ENCODE data around the gene CCDC124.

CCDC124 gene

DNA sequence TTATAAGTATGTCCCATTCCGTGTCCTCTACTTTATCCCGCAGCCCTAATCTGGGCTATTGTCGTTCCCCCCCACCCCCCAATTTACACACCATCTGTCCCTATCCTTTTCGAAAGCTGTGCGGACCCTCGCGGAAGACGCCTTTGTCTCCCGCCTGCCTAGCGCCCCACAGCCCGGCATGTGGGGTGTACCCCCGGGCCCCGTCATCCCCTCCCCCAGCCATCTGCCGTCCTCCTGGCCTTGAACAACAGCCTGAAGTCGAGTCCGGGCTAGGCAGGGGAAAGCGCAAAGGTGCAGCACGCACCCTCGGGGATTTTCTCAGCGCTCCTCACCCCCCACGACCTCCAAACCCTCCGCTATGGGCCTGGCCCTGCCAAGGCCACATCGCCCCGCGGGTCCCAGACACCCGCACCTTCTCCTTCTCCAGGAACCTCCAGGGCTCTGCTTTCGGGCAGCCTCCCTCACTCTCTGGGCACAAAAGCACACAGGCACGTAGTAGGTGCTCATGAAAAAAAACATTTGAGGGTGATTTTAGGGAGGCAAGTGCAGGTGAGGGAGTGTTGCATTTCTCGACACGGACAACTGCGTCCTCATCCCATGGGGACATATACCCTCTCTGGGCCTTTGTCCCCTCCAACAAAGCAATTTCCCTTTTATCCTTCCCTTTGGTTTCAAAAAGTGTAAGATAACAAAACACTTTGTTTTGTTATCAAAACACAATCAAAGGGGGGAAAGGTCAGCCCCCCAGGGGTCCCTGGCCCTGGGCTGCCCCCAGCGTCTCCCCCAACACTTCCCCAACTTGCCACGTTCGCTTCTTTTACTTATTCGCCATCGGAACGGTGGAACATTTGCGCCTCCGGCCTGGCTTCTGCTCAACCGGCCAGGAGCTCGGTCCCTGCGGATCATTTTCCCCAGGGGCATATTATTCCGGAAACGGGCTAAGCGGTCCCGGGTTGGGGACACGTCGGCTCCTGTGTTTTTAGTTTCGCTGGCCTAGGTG is 16.4 kb downstream of the CCDC124 start:
- in situ Hi-C loops (cut with MboI; ENCODE audit: low pct_unique_long_range_greater_than_20kb, low sequenced_read_pairs, unreplicated experiment): loop anchor here (25.0 kb wide), 1 partner anchor 113 kb away; no protein-coding TSS in a partner anchor
- TF ChIP-seq, protein P1, sequence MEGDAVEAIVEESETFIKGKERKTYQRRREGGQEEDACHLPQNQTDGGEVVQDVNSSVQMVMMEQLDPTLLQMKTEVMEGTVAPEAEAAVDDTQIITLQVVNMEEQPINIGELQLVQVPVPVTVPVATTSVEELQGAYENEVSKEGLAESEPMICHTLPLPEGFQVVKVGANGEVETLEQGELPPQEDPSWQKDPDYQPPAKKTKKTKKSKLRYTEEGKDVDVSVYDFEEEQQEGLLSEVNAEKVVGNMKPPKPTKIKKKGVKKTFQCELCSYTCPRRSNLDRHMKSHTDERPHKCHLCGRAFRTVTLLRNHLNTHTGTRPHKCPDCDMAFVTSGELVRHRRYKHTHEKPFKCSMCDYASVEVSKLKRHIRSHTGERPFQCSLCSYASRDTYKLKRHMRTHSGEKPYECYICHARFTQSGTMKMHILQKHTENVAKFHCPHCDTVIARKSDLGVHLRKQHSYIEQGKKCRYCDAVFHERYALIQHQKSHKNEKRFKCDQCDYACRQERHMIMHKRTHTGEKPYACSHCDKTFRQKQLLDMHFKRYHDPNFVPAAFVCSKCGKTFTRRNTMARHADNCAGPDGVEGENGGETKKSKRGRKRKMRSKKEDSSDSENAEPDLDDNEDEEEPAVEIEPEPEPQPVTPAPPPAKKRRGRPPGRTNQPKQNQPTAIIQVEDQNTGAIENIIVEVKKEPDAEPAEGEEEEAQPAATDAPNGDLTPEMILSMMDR (IDR thresholded peaks at IDR 0.05; ENCODE audit: extremely low read depth, insufficient read depth, missing control alignments): no peak
- peak; percentile 57 for DNase-seq (ENCODE audit: low spot score)

DNA sequence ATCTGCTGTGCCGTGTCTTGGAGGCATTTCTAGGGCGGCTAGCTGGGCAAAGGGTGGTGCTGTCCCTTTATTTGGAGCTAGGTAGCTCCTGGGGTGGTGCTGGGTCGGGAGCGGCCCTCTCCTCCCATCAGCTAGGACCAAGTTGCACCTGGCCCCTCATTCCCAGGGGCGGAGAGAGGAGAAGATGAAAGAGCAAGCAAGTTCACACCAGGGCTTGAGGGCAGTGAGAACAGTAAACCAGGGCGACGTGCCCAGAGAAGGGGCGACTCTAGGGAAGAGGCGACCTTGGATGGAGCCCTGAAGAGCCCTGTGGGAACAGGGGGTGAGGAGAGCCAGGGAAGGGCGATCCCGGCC is 17.1 kb downstream of the CCDC124 start:
- TF ChIP-seq, protein P1 (IDR thresholded peaks at IDR 0.05; ENCODE audit: extremely low read depth, insufficient read depth, missing control alignments): no peak
- in situ Hi-C loops (cut with MboI; ENCODE audit: low pct_unique_long_range_greater_than_20kb, low sequenced_read_pairs, unreplicated experiment): loop anchor here (25.0 kb wide), 1 partner anchor 112 kb away; no protein-coding TSS in a partner anchor
- DNase-seq (ENCODE audit: low spot score): no peak

DNA sequence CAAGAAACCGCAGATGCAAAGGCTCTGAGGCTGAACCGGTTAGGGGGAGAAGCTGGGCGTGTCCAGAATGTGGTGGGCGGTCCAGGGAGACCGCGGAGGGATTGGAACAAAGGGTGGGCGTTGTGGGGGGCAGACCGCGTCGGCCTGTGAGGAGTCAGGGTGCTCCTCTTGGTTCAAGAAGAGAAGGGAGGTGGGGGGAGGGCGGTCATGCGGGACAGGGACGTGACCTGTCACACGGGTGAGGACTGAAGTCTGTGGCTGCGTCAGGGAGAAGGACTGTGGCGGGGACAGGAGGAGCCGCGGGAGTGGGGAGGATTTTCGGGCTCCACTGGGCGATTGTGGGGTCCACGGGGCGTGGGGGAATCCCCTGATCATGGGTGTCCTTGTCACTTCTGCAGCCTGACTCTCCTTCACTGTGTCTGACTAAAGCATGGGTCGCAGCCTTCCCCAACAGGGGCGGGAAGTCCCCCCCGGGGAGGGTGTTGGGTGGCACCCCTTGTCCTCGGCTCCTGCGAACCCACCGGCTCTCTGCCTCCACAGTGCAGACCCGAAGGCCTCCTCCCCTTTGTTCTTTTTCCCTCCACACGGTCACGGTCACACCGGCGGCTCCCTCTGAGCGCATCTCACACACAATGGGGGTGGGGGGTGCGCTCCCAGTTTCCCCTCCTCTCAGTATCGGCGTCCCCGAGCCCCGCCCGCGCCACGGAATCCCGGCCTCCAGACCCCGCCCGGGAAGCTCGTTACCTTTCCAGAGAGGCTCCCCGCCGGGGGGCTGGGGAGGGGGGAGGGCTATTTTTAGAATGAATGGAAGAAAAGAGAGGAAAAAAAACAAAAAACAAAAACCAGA is 17.7 kb downstream of the CCDC124 start:
- TF ChIP-seq, protein P1 (IDR thresholded peaks at IDR 0.05; ENCODE audit: extremely low read depth, insufficient read depth, missing control alignments): no peak
- in situ Hi-C loops (cut with MboI; ENCODE audit: low pct_unique_long_range_greater_than_20kb, low sequenced_read_pairs, unreplicated experiment): no loop called here
- DNase-seq (ENCODE audit: low spot score): peak; percentile 65

DNA sequence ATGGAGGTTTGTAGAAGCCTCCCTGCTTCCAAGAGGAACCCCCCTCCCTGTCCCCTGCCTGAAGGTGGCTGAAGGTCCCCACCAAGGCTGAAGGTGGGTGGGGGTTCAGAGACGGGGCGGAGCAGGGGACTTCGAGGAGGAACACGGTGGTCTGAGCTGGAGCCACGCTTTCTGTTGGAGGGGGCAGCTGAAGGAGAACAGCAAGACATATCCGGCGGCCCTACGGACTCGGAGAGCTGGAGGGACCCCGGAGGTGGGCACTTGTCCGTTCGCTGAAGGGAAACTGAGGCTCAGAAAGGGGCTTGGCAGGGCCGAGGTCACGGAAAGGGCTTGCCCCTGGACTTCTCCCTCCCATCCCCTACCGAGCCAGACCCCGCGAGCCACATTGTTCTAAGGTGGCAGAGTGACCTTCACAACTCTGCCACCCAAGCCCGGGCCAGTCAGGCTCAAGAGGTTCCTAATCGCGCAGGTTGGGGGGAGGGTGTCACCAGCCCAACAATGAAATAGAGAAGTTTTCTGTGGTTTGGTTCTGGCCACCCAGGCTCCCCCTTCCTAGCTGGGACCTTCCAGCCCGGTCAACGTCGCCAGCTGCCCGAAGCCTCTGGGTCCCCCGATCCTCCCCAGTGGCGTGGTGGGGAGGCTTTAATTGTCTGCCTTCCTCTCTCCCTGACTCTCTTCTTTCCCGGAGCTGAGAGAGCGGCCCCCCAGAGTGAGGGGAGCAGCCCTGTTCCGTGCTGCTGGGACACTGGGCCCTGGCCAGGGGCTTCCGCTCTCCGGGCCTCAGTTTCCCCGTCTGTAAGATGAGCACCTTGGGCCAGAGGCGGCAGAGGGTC is 18.6 kb downstream of the CCDC124 start:
- in situ Hi-C loops (cut with MboI; ENCODE audit: low pct_unique_long_range_greater_than_20kb, low sequenced_read_pairs, unreplicated experiment): no loop called here
- TF ChIP-seq, protein P1 (IDR thresholded peaks at IDR 0.05; ENCODE audit: extremely low read depth, insufficient read depth, missing control alignments): no peak
- DNase-seq (ENCODE audit: low spot score): peak; percentile 73

DNA sequence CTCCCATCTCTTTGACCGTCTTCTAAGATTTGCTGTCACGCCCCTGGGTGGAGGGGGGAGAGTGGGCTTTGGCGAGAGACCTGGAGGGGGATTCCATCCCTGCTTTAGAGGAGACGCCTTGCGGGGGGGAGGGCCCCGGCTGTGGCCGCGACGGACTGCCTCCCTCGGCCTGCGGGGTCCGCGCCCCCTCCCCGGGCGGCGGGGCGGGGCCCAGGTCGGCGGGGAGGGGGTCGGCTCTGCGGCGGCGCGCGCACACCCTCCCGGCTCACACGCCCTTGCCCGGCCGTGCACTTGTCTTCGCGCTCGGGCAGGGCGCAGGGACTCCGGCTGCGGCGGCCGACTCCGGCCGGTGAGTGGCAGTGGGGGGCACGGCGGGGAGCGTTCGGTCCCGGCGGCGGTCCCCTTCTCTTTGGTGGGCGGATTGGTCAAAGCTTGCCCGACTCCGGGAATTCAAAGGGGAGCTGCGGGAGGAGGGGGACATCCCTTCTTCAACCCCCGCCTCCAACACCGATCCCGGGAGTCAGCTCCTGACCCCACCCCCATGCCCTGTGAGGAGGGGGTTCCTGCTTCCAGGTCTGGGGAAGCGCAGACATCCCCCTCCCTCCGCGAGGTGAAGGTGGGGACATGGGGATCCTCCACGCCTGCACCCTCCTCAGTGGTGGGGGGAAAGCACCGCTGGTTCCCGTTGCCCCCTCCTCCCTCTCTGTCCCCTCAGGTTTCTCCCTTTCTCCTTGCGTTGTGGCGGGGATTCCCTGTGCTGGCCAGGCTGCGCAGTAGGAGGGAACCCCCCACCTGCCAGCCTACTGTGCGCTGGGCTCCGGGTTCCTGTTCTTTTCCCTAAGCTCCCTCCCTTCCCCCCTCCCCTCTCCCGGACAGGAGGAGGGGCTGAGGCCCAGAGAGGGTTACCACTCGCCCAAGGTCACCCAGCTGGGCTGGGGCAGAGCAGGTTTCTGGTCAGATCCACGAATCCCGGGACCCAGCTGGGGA is 19.5 kb downstream of the CCDC124 start:
- in situ Hi-C loops (cut with MboI; ENCODE audit: low pct_unique_long_range_greater_than_20kb, low sequenced_read_pairs, unreplicated experiment): no loop called here
- DNase-seq (ENCODE audit: low spot score): peak; percentile 72
- TF ChIP-seq, protein P1 (IDR thresholded peaks at IDR 0.05; ENCODE audit: extremely low read depth, insufficient read depth, missing control alignments): no peak
